H1 (cell line): ENCODE data around the gene ZNF425. TPM values are rescaled to one million over a fixed set of nuclear protein-coding genes. Genes with fewer than 3 reads are reported as not detected.

ENCODE experiments used
- CBX8 ChIP-seq: fragments of 300-800, 300-1000 bp; sonication (generic); IDR thresholded peaks from 2 replicates; pipeline ENCODE4 v1.7.1; 2016; ENCODE audit warnings: low read depth, low read length, borderline replicate concordance
- CHD1 ChIP-seq: IDR thresholded peaks from 2 replicates; pipeline ENCODE4 v1.6.1; 2012; ENCODE audit warnings: low read depth, low read length, improper control_type of control experiment
- EGR1 ChIP-seq: IDR thresholded peaks from 2 replicates; pipeline ENCODE4 v1.6.1; 2011; ENCODE audit warnings: low read depth, low read length, borderline replicate concordance
- FOSL1 ChIP-seq: IDR thresholded peaks from 2 replicates; pipeline ENCODE4 v1.6.1; 2011; ENCODE audit warnings: mild to moderate bottlenecking, low read depth, low read length, moderate library complexity; ENCODE audit not compliant: insufficient read depth
- NRF1 ChIP-seq: IDR thresholded peaks from 2 replicates; pipeline ENCODE4 v1.6.1; 2011; ENCODE audit warnings: mild to moderate bottlenecking, low read depth, low read length, improper control_type of control experiment
- SAP30 ChIP-seq: fragments of 300-600 bp; sonication (generic); IDR thresholded peaks from 2 replicates; pipeline ENCODE4 v1.7.1; 2012; ENCODE audit warnings: low read length, moderate library complexity, mild to moderate bottlenecking, inconsistent platforms; ENCODE audit not compliant: insufficient read depth, insufficient replicate concordance
- SP2 ChIP-seq: IDR thresholded peaks from 2 replicates; pipeline ENCODE4 v1.6.1; 2012; ENCODE audit warnings: mild to moderate bottlenecking, low read length, inconsistent platforms
- polyA plus RNA-seq, 7 experiments: library from polyadenylated mRNA; depleted of rRNA in 3 of 7; stranded (reverse) in 5 of 7; unstranded in 2 of 7; fragments of >200 nt in 5 of 7; fragments of 200-250 nt in 2 of 7; gene quantifications; 1 replicate in 5 of 7; 2 replicates in 1 of 7; 4 replicates in 1 of 7; pipeline versions ENCODE4 v1.2.1 to v1.2.3, GENCODE V29; 2011 to 2013; ENCODE audit warnings: missing spikeins in 2 of 7, mixed read lengths in 2 of 7
- total RNA-seq: library from RNA; stranded (reverse); fragmentation: NEBNext Ultra II Directional; extraction: Animal tissue kit (Norgen Biotek cat#: 25700); gene quantifications from 2 replicates; pipeline ENCODE4 v1.2.1, GENCODE V29; 2021

The ZNF425 gene
- total and polyA plus RNA-seq, 2 of the 8 experiments (the other 6 are each of a cell fraction or from before 2014, with no cell fraction given), result 3.4 to 6.1 TPM

- TF ChIP-seq SP2 (no peak), NRF1 (no peak), CBX8 (no peak), SAP30 (no peak), EGR1 (no peak), CHD1 (no peak), FOSL1 (no peak)
These were observed 49.0 kb upstream of the ZNF425 start (continued) for GRCh38 chr7:149175150-149175549.
